Activated CD4-positive, alpha-beta T cell treated with anti-CD3 and anti-CD28 coated beads, Interleukin-2, amount 50 U/mL, for 16 hours (primary cell): ENCODE results near the gene ASGR1.
"Not testable (repeated sequence)": the region's sequence is repeated elsewhere in the genome, so short reads cannot be mapped to it uniquely, and the experiment has no call there.

ENCODE experiments used
- DNase-seq: peaks from one replicate; pipeline ENCODE4 v3.0.0-alpha.2; 2020

Gene ASGR1

DNA sequence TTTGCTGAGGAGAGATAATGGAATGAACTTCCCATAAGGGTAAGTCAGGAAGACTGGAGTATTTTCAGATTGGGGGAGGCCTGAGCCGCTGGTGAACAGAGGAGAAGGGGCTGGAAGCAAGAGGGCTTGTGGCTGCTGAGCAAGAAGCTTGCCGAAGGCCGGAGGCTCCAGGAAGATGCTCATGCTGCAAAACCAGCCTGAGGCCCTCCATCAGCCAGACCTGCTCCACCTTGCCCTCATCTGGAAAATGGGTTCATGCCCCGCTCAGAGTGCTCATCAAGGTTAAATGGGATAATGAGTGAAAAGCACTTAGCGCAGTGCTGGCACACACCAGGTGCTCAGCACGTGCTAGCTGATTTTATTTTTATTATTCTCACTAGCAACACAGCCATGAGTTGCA, 5.5 kb upstream of the ASGR1 start:
- no peak for DNase-seq

DNA sequence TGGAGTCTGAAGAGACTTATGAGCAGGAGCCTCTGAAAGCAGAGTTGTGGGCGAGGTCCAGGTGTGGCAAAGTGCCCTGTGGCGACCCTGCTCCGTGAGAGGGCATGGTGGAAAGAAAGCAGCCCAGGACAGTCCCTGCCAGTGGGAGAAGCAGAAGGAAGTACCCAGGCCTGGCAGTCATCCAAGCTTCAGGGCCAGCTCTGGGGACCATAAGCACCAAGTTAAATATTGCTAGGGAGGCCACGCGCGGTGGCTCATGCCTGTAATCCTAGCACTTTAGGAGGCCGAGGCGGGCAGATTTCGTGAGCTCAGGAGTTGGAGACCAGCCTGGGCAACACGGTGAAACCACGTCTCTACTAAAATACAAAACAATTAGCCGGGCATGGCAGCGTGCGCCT, 4.9 kb upstream of the ASGR1 start:
- DNase-seq: no peak

DNA sequence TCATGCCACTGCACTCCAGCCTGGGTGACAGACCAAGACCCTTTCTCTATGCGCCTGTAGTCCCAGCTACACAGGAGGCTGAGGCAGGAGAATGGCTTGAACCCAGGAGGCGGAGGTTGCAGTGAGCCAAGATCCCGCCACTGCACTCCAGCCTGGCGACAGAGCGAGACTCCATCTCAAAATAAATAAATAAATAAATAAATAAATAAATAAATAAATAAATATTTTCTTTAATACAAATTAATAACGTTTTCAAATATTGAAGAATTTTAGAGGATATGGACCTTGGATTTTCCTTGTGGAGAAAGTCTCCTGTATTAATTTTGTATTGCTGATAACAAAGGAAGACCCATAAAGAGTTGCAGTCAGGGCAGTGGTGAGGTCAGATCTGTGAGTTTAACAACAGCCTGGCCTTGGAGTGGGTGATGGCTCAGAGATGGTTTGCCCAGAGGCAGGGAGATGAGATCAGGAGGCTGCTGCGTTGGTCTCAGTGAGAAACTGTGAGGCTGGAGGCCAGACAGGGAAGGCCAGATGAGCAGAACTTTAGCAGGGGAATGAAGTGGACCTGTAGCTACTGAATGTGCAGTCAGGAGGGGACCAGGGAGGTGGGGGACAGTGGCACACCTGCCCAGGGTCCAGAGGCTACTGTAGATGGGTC, 4.4 kb upstream of the ASGR1 start:
- no peak for DNase-seq

DNA sequence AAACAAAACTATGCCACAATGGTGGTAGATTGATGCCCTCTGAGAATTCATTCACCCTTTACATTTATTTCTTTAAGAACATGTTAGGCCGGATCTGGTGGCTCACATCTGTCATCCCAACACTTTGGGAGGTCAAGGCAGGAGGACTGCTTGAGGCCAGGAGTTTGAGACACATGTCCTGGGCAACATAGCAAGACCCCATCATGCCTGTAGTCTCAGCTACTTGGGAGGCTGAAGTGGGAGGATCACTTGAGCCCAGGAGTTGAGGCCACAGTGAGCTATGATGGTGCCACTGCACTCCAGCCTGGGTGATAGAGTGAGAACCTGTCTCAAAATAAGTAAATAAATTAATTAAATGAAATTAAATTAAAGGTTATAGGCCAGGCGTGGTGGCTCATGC, 2.9 kb upstream of the ASGR1 start:
- not testable (repeated sequence) for DNase-seq

DNA sequence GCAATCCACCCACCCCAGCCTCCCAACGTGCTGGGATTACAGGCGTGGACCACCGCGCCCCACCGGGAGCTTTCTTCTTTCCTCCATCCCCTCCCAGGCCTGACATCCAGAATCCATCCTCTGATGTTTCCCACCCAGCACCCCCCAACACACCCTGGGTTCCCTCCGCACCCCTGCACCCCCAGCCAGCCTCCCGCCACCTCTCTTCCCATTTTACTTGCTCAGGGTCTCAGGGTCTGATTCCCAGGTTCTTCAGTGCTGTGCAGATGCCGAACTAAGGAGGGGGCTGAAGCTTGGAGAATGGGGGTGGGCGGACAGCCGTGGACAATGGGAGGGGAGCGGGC, 225 bp downstream of the ASGR1 start:
- DNase-seq: no peak

DNA sequence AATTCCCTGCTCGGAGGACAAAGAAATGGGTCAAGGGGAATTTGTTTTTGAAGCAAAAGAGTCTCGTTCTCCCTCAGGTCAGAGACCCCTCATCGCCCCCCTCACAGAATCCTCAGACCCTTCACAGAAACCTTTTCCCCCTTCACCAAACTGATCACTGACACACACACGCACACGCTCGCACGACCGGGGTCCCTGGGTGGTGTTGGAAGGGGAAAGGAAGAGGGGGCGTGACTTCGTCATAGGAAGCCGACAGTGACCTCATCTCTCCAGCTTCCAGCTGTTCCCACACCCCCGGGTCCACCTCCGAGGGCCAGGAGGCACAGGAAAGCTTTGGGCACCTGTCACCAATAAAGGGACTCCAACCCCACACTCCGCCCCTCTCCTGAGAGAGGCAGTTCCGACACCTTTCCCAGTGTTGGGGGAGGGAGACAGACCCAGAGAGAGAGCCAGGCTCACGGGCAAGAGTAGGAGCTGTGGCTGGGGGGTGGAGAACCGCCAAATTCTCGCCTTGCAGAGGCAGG, 1.2 kb downstream of the ASGR1 start:
- no peak for DNase-seq

GRCh38 chr17:7177191-7177953, 1.8 kb downstream of the ASGR1 start:
- DNase-seq: peak; percentile 62

DNA sequence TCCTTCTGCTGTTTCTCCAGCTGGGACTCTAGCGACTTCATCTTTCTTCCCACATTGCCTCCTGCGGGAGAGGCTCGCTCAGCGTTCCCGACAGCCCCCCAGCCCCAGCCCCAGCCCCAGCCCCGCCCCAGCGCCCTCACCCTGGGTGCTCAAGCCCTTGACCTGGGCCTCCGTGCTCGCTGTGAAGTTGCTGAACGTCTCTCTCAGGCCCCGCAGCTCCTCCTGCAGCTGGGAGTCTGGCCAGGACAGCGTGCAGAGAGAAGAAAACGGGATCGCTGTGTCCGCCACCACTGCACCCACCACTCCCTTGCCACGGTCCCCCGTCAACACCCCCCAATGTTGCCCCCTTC, 2.4 kb downstream of the ASGR1 start:
- DNase-seq: no peak

DNA sequence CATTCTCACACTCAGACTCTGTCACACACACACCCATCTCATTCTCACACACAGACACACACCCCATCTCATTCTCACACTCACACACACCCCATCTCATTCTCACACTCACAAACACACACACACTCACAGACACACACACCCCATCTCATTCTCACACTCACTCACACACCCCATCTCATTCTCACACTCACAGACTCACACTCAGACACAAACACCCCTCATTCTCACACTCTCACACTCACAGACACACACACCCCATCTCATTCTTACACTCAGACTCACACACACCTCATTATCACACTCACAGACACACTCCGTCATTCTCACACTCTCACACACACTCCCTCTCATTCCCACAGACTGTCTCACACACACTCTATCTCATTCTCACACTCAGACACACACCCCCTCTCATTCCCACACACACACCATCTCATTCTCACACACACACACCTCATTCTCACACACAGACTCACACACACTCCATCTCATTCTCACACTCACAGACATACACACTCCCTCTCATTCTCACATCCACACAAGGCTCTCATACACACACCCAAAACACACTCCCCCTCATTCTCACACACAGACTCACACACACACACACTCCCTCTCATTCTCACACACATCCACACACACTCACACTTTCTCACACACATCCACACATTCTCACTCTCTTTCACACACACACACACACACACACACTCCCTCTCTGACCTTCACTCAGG, 2.9 kb downstream of the ASGR1 start:
- no peak for DNase-seq

DNA sequence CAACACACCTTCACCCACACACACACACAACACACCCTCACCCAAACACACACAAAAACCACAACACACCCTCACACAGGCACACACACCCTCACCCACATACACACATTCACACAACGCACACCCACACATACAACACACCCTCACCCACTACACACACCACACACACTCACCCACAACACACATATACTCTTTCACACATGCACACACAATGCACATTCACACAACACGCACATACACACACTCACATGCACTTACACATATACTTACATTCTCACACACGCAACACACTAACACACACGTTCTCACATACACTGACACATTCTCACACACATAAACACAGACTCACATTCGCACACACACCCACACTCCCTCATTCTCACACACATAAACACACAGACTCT, 3.8 kb downstream of the ASGR1 start:
- DNase-seq: no peak

DNA sequence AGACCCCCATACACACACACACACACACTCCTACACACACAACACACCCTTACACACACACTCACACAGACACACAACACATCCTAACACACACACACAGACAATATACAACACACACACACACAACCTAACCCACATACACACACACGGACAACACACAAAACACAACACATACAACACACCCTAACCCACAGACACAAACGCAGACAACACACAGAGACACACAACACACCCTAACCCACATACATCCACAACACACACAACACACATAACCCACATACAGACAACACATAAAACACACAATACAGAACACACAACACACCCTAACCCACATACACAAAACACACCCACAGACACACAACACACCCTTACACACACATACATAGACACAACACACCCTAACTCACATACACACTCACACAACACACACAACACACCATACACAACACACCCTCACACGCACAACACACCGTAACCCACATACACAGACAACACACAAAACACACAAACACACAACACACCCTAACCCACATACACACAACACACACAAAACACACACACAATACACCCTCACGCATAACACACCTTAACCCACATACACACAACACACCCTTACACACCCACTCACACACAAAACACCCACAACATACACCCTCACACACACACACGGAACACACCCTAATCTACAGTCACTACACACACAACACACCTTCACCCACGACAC, 4.4 kb downstream of the ASGR1 start:
- DNase-seq: no peak

- peak; percentile 30 for DNase-seq
Measured at GRCh38 chr17:7173687-7174602, 5.2 kb downstream of the ASGR1 start.

DNA sequence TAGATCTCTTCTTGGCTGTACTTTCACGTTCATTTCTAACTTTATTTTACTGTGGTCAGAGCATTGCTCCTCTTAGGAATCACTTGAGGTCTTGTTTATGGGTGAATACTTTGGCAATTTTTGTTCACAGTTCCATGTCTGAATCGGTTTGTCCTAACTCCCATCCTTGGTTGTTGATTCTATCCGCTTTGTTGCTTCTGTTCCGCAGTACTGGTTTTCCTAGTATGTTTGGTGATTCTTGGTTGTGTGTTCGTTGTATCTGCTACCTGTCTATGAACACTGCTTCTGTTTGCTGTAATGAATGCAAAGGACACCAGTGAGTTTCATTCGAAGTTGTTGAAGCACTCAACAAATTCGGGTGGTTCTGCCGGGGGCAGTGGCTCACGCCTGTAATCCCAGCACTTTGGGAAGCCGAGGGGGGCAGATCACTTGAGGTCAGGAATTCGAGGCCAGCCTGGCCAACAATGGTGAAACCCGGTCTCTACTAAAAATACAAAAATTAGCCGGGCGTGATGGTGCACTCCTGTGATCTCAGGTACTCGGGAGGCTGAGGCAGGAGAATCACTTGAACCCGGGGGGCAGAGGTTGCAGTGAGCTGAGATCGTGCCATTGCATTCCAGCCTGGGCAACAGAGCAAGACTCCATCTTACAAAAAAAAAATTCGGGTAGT, 6.5 kb downstream of the ASGR1 start:
- DNase-seq: not testable (repeated sequence)

DNA sequence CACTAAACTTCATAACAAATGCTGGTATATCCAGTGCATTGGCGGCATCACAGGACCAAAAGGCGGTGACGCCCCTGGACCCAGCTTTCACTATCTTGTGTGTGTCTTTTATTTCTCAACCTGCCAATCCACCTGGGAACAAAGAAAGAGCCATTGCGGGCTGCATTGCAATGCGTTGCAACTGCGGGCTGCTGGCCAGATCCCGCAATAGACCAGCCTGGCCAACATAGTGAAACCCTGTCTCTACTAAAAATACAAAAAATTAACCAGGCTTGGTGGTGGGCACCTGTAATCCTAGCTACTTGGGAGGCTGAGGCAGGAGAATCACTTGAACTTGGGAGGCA, 9.6 kb downstream of the ASGR1 start:
- DNase-seq: not testable (repeated sequence)

DNA sequence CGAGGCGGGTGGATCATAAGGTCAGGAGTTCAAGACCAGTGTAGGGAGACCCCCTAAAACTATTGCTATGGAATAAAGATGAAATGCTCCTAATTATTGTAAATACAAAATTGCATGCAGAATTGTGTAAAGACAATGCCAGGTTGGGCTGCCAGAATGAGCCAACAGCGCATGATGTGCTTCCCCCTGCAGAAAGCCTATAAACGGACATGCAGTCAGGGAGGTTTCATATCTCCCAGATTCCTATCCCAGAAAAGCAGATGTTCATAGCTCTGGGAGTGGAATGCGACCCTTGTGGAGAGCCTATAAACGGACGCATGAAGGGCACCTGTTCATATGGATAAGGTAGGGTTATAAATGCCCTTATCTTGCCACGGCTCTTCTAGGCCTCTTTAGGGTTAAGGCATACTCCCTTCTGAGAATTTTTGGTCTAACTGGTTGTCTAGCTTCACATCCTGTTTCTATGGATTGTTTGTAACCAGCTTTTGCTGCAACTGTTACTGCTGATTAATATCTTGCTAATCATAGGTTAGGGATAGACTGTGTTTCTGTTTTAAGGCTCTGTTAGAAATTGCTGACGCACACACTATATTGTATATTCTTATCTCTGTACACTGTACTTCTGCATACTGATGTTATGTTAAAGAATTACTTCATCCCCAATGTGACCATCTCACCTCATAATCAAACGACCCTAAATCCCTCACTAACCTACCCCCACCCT, 10.2 kb downstream of the ASGR1 start:
- not testable (repeated sequence) for DNase-seq

- no peak for DNase-seq
Measured at GRCh38 chr17:7167832-7168231, 11.3 kb downstream of the ASGR1 start.

GRCh38 chr17:7166873-7167272, 12.3 kb downstream of the ASGR1 start:
- no peak for DNase-seq

DNA sequence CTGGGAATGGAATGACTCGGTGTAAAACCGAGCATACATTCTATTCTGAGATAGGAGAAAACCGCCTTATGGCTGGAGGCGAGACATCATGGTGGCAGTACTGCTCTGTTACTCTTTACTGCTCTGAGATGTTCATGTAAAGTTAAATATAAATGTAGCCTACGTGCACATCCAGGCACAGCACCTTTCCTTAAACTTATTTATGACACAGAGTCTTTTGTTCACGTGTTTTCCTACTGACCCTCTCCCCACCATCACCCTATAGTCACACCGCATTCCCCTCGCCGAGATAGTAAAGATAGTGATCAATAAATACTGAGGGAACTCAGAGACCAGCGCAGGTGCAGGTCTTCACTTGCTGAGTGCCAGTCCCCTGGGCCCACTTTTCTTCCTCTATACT, 19.6 kb downstream of the ASGR1 start:
- DNase-seq: not testable (repeated sequence)

DNA sequence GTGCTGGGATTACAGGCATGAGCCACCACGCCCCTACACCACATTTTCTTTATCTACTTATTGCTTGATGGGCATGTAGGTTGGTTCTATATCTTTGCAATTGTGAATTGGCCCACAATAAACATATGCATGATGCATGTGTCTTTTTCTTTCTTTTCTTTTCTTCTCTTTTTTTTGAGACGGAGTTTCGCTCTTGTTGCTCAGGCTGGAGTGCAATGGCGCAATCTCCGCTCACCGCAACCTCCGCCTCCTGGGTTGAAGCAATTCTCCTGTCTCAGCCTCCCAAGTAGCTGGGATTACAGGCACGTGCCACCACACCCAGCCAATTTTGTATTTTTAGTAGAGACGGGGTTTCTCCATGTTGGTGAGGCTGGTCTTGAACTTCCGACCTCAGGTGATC, 20.7 kb downstream of the ASGR1 start:
- not testable (repeated sequence) for DNase-seq

DNA sequence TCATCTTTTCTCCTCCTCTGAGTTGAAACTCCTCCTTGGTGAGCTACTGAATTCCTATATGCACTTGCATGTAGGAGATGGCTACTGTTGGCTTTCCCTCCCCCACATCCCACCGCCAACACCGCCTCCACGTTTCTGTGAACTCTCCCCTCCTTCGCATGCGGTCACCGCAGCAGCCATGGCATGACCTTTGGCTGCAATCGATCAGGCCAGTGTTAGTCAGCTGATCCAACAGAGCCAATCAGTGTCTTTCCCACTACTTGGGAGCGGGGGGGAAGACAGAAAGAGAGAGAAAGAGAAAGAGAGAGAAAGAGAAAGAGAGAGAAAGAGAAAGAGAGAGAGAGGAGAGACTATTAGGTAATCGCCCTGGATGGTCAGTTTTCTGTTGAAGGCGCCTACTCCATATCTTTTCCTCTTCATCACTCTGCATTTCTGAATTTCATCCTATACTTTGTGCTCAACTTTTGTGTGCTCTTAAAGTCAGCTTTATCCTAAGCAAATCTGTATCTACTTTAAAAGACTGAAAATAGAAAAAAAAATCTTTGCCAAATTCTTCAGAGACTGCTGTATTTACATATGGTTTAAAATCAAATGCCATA, 22.7 kb downstream of the ASGR1 start:
- no peak for DNase-seq

GRCh38 chr17:7147772-7148171, 31.4 kb downstream of the ASGR1 start:
- peak; percentile 28 for DNase-seq
